Epithelial cell of proximal tubule (primary cell): Measurements from ENCODE around the gene MAOB. TPM values are rescaled to one million over a fixed set of nuclear protein-coding genes. Genes with fewer than 3 reads are reported as not detected.
"Not testable (repeated sequence)": the region's sequence is repeated elsewhere in the genome, so short reads cannot be mapped to it uniquely, and the experiment has no call there.

ENCODE experiments used
- DNase-seq: peaks from one replicate; pipeline ENCODE4 v3.0.0-alpha.2; 2011; ENCODE audit warnings: low read depth
- H3K4me3 ChIP-seq: 2 replicates; pipeline ENCODE4 v1.5.1; 2011; ENCODE audit warnings: low read depth, mild to moderate bottlenecking, low read length
- CTCF ChIP-seq: conservative IDR thresholded peaks from 2 replicates; pipeline ENCODE4 v1.5.1; 2012; ENCODE audit warnings: low read depth, mild to moderate bottlenecking, low read length
- total RNA-seq: library from RNA; depleted of rRNA; stranded (reverse); fragments of >200 nt; gene quantifications from 2 replicates; pipeline ENCODE4 v1.2.3, GENCODE V29; 2015

The MAOB gene
- total RNA-seq, 1 donor from 2014 or later, result 1.9 TPM

GRCh38 chrX:43728966-43729365 lies 153.3 kb downstream of the MAOB start:
- no peak for TF ChIP-seq CTCF
- DNase-seq, result no peak

GRCh38 chrX:43728002-43728401 lies 154.2 kb downstream of the MAOB start:
- no peak for TF ChIP-seq CTCF
- no peak overlapping the region for H3K4me3 ChIP-seq
- no peak for DNase-seq

More at GRCh38 chrX:43728966-43729365, 153.3 kb downstream of the MAOB start:
- no peak overlapping the region for H3K4me3 ChIP-seq

GRCh38 chrX:43727254-43727653 lies 155.0 kb downstream of the MAOB start:
- not testable (repeated sequence) for DNase-seq

GRCh38 chrX:43725227-43725626 lies 157.0 kb downstream of the MAOB start:
- H3K4me3 ChIP-seq, DNase-seq: not testable (repeated sequence)

More at GRCh38 chrX:43727254-43727653, 155.0 kb downstream of the MAOB start:
- H3K4me3 ChIP-seq, result not testable (repeated sequence)

GRCh38 chrX:43720961-43721360 lies 161.3 kb downstream of the MAOB start:
- H3K4me3 ChIP-seq, result no peak overlapping the region
- no peak for DNase-seq
- TF ChIP-seq CTCF, result no peak

- TF ChIP-seq CTCF, result no peak
- no peak for DNase-seq
- no peak overlapping the region for H3K4me3 ChIP-seq
Measured at GRCh38 chrX:43720082-43720481, 162.2 kb downstream of the MAOB start.

GRCh38 chrX:43718956-43719355 lies 163.3 kb downstream of the MAOB start:
- no peak for TF ChIP-seq CTCF
- no peak for DNase-seq
- no peak overlapping the region for H3K4me3 ChIP-seq

- no peak overlapping the region for H3K4me3 ChIP-seq
- no peak for DNase-seq
- TF ChIP-seq CTCF, result no peak
Measured at GRCh38 chrX:43718546-43718945, 163.7 kb downstream of the MAOB start.
